A204.1 (cell line): Measurements from ENCODE around the gene EVL.
"Not testable (repeated sequence)": the region's sequence is repeated elsewhere in the genome, so short reads cannot be mapped to it uniquely, and the experiment has no call there.

ENCODE experiments used
- FAIRE-seq: peaks from 2 replicates; lab custom pipeline; 2012; peaks lifted over from hg19 to GRCh38; lab: Jason Lieb, UNC

EVL gene

GRCh38 chr14:100172811-100173210 is 107.6 kb downstream of the EVL start:
- FAIRE-seq = no peak

GRCh38 chr14:100173353-100173752 is 108.1 kb downstream of the EVL start:
- no peak for FAIRE-seq

- no peak for FAIRE-seq
These were observed 111.6 kb downstream of the EVL start for GRCh38 chr14:100176811-100177327.

GRCh38 chr14:100178691-100179090 is 113.5 kb downstream of the EVL start:
- no peak for FAIRE-seq

- FAIRE-seq = not testable (repeated sequence)
These were observed 115.4 kb downstream of the EVL start for GRCh38 chr14:100180671-100181070.

GRCh38 chr14:100181876-100182551 is 116.8 kb downstream of the EVL start:
- not testable (repeated sequence) for FAIRE-seq

DNA sequence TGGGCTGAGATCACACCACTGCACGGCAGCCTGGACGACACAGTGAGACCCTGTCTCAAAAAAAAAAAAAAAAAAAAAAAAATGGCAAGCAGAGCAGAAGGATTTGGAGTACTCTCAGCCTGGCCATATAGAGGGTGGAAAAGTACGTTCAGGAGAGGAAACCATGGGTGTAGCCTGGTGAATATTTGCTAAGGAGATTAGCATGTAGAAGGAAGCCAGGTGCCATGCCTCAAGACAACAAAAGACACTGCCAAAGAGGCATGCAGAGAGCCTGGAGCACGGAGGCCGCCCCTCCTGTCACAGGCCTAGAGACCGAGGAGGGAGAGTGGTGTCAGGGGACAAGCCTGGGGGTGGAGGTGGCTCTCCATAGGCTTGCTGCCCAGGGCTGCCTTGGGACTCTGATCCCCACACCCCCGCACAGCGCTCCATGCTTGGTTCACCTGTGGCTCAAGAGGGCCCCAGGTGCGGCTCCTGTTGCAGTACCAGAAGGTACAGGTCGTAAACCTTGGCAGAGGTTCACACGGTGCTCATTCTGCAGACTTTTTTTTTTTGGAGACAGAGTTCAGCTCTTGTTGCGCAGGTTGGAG is 122.1 kb downstream of the EVL start:
- FAIRE-seq = no peak

- FAIRE-seq = no peak
These were observed 123.3 kb downstream of the EVL start for GRCh38 chr14:100188392-100189030.

DNA sequence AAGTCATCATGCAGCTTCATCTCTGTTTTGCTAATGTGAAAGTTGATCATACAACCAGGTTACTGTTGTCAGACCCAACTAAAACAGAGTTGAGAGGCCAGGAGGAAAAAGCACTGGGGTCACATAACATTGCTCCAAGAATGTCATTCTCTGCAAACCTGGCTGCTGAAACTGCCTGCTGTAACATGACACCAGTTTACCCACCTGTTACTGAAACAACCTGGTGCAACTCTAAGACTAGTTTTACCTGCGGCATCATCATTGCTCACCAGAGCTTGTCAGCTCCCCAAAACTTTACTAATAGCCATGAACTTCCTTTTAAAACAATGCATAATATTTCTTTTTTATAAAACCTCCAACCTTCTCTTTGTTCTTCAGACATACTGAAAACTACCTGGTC is 124.9 kb downstream of the EVL start:
- FAIRE-seq = no peak

DNA sequence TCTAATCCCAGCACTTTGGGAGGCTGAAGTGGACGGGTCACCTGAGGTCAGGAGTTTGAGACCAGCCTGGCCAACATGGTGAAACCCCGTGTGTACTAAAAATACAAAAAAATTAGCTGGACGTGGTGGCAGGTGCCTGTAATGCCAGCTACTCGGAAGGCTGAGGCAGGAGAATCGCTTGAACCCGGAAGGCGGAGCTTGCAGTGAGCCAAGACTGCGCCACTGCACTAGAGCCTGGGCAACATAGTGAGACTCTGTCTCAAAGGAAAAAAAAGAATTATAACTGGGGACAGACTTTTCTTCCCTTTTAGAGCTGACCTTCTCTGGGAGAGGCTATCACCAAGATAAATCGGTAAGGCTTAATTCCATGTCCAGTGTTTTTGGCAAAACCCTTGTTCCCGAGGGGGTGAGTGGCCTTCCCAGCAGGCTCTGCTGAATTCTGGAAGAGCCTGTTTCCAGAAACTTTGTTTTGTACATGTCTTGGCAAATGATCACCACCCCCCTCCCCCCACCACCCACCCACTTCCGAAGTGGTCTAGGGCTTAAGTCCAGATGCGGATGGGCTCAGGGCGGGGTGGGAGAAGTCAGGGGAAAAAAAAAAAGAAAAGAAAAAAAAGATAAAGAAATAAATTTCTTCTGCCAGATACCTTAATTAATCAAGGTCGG is 126.5 kb downstream of the EVL start:
- no peak for FAIRE-seq

- FAIRE-seq = no peak
These were observed 127.0 kb downstream of the EVL start for GRCh38 chr14:100192250-100192671.

DNA sequence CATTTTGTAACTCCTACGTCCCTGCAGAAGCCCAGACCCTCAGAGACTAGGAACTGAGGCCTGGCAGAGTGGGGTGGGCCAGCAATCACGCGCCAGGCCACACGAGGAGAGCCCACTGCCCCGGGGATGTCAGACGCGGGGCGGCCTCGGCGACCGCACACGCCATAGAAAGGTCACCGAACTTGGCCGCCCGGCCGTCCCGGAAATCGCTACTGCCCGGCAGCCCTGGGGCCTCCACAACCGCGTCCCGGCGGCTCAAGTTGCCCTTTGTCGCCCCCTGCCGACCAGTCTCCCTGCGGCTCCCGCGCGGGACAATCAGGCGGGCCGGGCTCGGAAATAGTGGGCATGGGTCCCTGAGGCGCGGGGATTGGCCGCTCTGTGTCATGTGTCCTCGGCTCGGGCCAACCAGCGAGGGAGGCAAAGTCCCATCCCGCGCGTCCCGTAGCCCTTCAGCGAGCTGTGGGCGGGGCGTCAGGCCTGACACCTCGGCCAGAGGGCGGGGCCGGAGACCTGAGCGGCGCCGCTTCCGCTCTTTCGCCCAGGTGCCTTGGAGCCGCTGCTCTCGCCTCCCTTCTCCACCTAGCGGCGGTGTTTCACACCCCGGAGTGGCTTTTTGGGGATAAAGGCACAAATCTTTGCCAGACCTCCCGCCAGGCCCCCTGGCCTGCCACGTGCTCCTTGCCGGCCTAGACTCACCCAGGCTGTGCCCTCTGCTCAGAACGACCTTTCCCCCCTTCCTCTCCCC is 127.6 kb downstream of the EVL start:
- peak; percentile 79 for FAIRE-seq
